Measurements from ENCODE around the gene LRRC59. TPM values are rescaled to one million over a fixed set of nuclear protein-coding genes. Genes with fewer than 3 reads are reported as not detected.
"Not testable (repeated sequence)": the region's sequence is repeated elsewhere in the genome, so short reads cannot be mapped to it uniquely, and the experiment has no call there.

The LRRC59 gene
- total RNA-seq, 2 experiments from 2014 or later, result 45.0 to 47.1 TPM

GRCh38 chr17:50420419-50421112, 23.2 kb upstream of the LRRC59 start:
- no peak for DNase-seq
- POLR2A ChIA-PET, result interaction anchor here (0.6 to 2.1 kb wide), 4 partner anchors 10 to 47 kb away, joined by 3 to 7 read pairs (median 5); partner anchors contain the start of gene LRRC59
- Mint-ChIP-seq H3K4me3 (peak overlapping the region; percentile 71), H3K27ac (peak overlapping the region; percentile 86), H3K27me3 (peaks cover 7% of the 10 kb centered on the region), H3K4me1 (peaks cover 17% of the 10 kb centered on the region), H3K36me3 (peaks cover 3% of the 10 kb centered on the region), H3K9me3 (peaks cover 5% of the 10 kb centered on the region)
- ATAC-seq (ENCODE audit: low read depth), result no peak

GRCh38 chr17:50419577-50419976, 22.3 kb upstream of the LRRC59 start:
- H3K4me1 Mint-ChIP-seq, result peaks cover 11% of the 10 kb centered on the region
- H3K27me3 Mint-ChIP-seq; DNase-seq; H3K36me3 Mint-ChIP-seq; ATAC-seq (ENCODE audit: low read depth); H3K4me3 Mint-ChIP-seq; H3K9me3 Mint-ChIP-seq; POLR2A ChIA-PET: not testable (repeated sequence)
- H3K27ac Mint-ChIP-seq, result peak overlapping the region; percentile 6

GRCh38 chr17:50414808-50415207, 17.5 kb upstream of the LRRC59 start:
- Mint-ChIP-seq H3K9me3 (peaks cover 5% of the 10 kb centered on the region), H3K4me1 (no peaks in the 10 kb centered on the region), H3K27me3 (peaks cover 26% of the 10 kb centered on the region), H3K36me3 (peaks cover 3% of the 10 kb centered on the region), H3K27ac (no peak overlapping the region), H3K4me3 (no peak overlapping the region)
- DNase-seq (no peak), ATAC-seq (ENCODE audit: low read depth) (no peak)
- POLR2A ChIA-PET, result no interaction called here

GRCh38 chr17:50412188-50412732, 14.9 kb upstream of the LRRC59 start:
- ATAC-seq (ENCODE audit: low read depth), result no peak
- no peaks in the 10 kb centered on the region for H3K9me3 Mint-ChIP-seq
- H3K27me3 Mint-ChIP-seq, result peaks cover 24% of the 10 kb centered on the region
- no peaks in the 10 kb centered on the region for H3K4me1 Mint-ChIP-seq
- no peaks in the 10 kb centered on the region for H3K36me3 Mint-ChIP-seq
- POLR2A ChIA-PET, result interaction anchor here (1.1 kb wide), 1 partner anchor 16 kb away, joined by 3 read pairs; the partner anchor contains the start of gene LRRC59
- DNase-seq, result no peak
- no peak overlapping the region for H3K4me3 Mint-ChIP-seq
- no peak overlapping the region for H3K27ac Mint-ChIP-seq

GRCh38 chr17:50407921-50408320, 10.6 kb upstream of the LRRC59 start:
- Mint-ChIP-seq H3K4me1 (no peaks in the 10 kb centered on the region), H3K9me3 (no peaks in the 10 kb centered on the region), H3K36me3 (no peaks in the 10 kb centered on the region), H3K4me3 (no peak overlapping the region), H3K27ac (no peak overlapping the region), H3K27me3 (peaks cover 32% of the 10 kb centered on the region)
- ATAC-seq (ENCODE audit: low read depth), result no peak
- no peak for DNase-seq
- POLR2A ChIA-PET, result interaction anchor here (0.7 kb wide), 1 partner anchor 398 kb away, joined by 7 read pairs; no protein-coding TSS in a partner anchor

- DNase-seq (no peak), ATAC-seq (ENCODE audit: low read depth) (no peak)
- Mint-ChIP-seq H3K4me1 (no peaks in the 10 kb centered on the region), H3K4me3 (no peak overlapping the region), H3K9me3 (no peaks in the 10 kb centered on the region), H3K27me3 (peaks cover 24% of the 10 kb centered on the region), H3K36me3 (no peaks in the 10 kb centered on the region), H3K27ac (no peak overlapping the region)
- POLR2A ChIA-PET, result interaction anchor here (0.5 kb wide), 1 partner anchor 97 kb away, joined by 3 read pairs; no protein-coding TSS in a partner anchor
Measured at GRCh38 chr17:50406578-50406977, 9.3 kb upstream of the LRRC59 start.

- H3K27ac Mint-ChIP-seq; POLR2A ChIA-PET; DNase-seq; H3K36me3 Mint-ChIP-seq; H3K4me3 Mint-ChIP-seq; ATAC-seq (ENCODE audit: low read depth); H3K9me3 Mint-ChIP-seq; H3K4me1 Mint-ChIP-seq: not testable (repeated sequence)
- H3K27me3 Mint-ChIP-seq, result peaks cover 22% of the 10 kb centered on the region
Measured at GRCh38 chr17:50405351-50405750, 8.0 kb upstream of the LRRC59 start.

- ATAC-seq (ENCODE audit: low read depth); H3K4me3 Mint-ChIP-seq; H3K9me3 Mint-ChIP-seq; H3K27ac Mint-ChIP-seq; POLR2A ChIA-PET; H3K27me3 Mint-ChIP-seq; H3K36me3 Mint-ChIP-seq; DNase-seq: not testable (repeated sequence)
- peaks cover 20% of the 10 kb centered on the region for H3K4me1 Mint-ChIP-seq
Measured at GRCh38 chr17:50399591-50399990, 2.3 kb upstream of the LRRC59 start.

GRCh38 chr17:50398672-50399071, 1.3 kb upstream of the LRRC59 start:
- H3K9me3 Mint-ChIP-seq, result not testable (repeated sequence)

GRCh38 chr17:50397919-50398285, 579 bp upstream of the LRRC59 start:
- Mint-ChIP-seq H3K27me3 (peaks cover 1% of the 10 kb centered on the region), H3K36me3 (peaks cover 11% of the 10 kb centered on the region), H3K27ac (peak overlapping the region; percentile 84), H3K9me3 (peaks cover 3% of the 10 kb centered on the region), H3K4me3 (peak overlapping the region; percentile 98), H3K4me1 (peaks cover 21% of the 10 kb centered on the region)
- ATAC-seq (ENCODE audit: low read depth) (no peak), DNase-seq (no peak)
- POLR2A ChIA-PET, result interaction anchor here (0.6 to 3.8 kb wide), 13 partner anchors 17 to 516 kb away, joined by 3 to 39 read pairs (median 5); partner anchors contain the start of genes ACSF2, EME1, MRPL27 and XYLT2

More at GRCh38 chr17:50398672-50399071, 1.3 kb upstream of the LRRC59 start:
- H3K4me3 Mint-ChIP-seq; ATAC-seq (ENCODE audit: low read depth); DNase-seq; H3K27ac Mint-ChIP-seq; H3K27me3 Mint-ChIP-seq; H3K36me3 Mint-ChIP-seq: not testable (repeated sequence)
- POLR2A ChIA-PET, result interaction anchor here (3.8 kb wide), 1 partner anchor 25 kb away, joined by 39 read pairs; the partner anchor contains the start of genes EME1 and MRPL27
- H3K4me1 Mint-ChIP-seq, result peaks cover 21% of the 10 kb centered on the region

- Mint-ChIP-seq H3K9me3 (peaks cover 3% of the 10 kb centered on the region), H3K4me3 (peak overlapping the region; percentile 98), H3K36me3 (peaks cover 11% of the 10 kb centered on the region), H3K27ac (peak overlapping the region; percentile 88), H3K4me1 (peaks cover 21% of the 10 kb centered on the region), H3K27me3 (no peaks in the 10 kb centered on the region)
- ATAC-seq (ENCODE audit: low read depth) (peak; percentile 20), DNase-seq (no peak)
- POLR2A ChIA-PET, result interaction anchor here (0.8 to 3.8 kb wide), 15 partner anchors 13 to 469 kb away, joined by 3 to 39 read pairs (median 5); partner anchors contain the start of genes ACSF2, EME1, MRPL27 and XYLT2
Measured at GRCh38 chr17:50396261-50397110, 837 bp downstream of the LRRC59 start.

- POLR2A ChIA-PET, result no interaction called here
- H3K27ac Mint-ChIP-seq, result peak overlapping the region; percentile 51
- H3K4me3 Mint-ChIP-seq, result peak overlapping the region; percentile 98
Measured at GRCh38 chr17:50394711-50395110, 2.6 kb downstream of the LRRC59 start.

GRCh38 chr17:50393700-50394099, 3.6 kb downstream of the LRRC59 start:
- H3K27ac Mint-ChIP-seq, result no peak overlapping the region
- H3K9me3 Mint-ChIP-seq, result no peaks in the 10 kb centered on the region
- DNase-seq, result no peak

More at GRCh38 chr17:50394711-50395110, 2.6 kb downstream of the LRRC59 start:
- Mint-ChIP-seq H3K27me3 (no peaks in the 10 kb centered on the region), H3K9me3 (peaks cover 2% of the 10 kb centered on the region), H3K4me1 (peaks cover 21% of the 10 kb centered on the region), H3K36me3 (peaks cover 17% of the 10 kb centered on the region)
- DNase-seq (no peak), ATAC-seq (ENCODE audit: low read depth) (no peak)

More at GRCh38 chr17:50393700-50394099, 3.6 kb downstream of the LRRC59 start:
- no peak overlapping the region for H3K4me3 Mint-ChIP-seq
- H3K36me3 Mint-ChIP-seq, result peaks cover 18% of the 10 kb centered on the region
- POLR2A ChIA-PET, result no interaction called here
- peaks cover 21% of the 10 kb centered on the region for H3K4me1 Mint-ChIP-seq
- no peaks in the 10 kb centered on the region for H3K27me3 Mint-ChIP-seq
- ATAC-seq (ENCODE audit: low read depth), result no peak

Data from activated naive CD8-positive, alpha-beta T cell treated with anti-CD3 and anti-CD28 coated beads, Interleukin-2, amount 10 ng/mL, durations not matched to agents 7 days and 5 days (primary cell).